ENCODE data around the gene C19orf73.
"Not testable (repeated sequence)": the region's sequence is repeated elsewhere in the genome, so short reads cannot be mapped to it uniquely, and the experiment has no call there.

C19orf73 gene

DNA sequence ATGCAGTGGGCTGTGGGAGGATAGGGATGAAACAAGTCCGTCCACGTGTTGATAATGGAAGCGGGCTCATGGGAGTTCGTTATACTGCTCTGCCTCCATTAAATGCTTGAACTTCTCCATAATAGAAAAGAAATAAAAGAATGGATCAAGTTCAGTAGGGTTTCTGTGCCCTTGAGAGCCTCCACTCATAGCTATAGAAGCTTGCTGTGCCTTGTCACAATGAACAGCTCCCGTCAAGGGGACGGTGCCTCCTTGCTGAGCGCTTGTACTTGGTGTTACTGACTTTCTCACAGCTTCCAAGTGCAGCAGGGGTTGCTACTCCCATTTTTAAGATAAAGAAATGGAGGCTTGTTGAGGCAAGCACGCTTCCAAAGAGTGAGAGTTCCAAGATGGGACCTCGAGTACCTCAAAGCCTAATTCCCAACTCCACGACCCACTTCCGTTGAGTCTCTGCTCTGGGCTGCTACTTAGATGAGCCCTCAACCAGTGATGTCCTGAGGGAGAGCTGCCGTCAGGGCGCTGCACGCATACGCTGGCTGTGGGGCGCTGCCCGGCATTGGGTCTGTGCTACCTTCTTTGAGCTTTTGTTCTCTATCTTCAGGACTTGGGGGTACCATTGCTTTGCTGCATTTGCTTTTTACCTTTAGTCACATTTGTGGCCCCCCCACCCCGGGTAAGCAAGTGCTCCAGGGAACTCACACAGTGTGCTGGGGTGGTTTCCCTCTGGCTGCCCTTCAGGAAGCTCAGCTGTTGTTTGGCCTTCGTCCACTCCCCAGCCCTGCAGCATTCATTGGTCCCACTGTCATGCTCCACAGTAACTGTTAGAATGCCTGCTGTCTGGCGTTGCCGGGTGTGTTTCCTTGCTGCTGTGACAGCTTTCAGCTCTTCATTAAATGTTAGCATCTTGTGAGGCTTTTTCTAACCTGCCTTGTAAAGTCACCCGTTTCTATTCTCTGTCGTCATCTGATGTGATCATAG lies 24.1 kb downstream of the C19orf73 start:
- Histone ChIP-seq H3K9me3 (ENCODE audit: low read length) (no peaks in the 10 kb centered on the region), H3K4me3 (ENCODE audit: low read length) (no peak overlapping the region), H3K36me3 (ENCODE audit: insufficient read depth, low read length) (peaks cover 79% of the 10 kb centered on the region), H3K27me3 (ENCODE audit: insufficient read depth, low read length) (no peaks in the 10 kb centered on the region), H2AFZ (ENCODE audit: low read depth, low read length) (no peak overlapping the region), H3K4me1 (ENCODE audit: insufficient read depth, low read length) (peaks cover 3% of the 10 kb centered on the region)

DNA sequence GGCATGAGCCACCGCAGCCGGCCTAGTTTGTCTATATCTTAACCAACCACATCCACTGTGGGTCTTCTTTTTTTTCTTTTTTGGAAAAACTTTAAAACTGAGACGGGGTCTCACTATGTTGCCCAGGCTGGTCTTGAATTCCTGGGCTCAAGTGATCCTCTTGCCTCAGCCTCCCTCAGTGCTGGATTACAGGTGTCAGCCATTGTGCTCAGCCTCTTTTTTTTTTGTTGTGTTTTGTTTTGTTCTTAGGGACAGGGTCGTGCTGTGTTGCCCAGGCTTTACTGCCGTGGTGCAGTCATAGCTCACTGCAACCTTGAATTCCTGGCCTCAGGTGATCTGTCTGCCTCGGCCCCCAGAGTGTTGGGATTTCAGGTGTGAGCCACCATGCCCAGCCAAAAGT lies 26.3 kb downstream of the C19orf73 start:
- peaks cover 4% of the 10 kb centered on the region for H3K4me1 ChIP-seq (ENCODE audit: insufficient read depth, low read length)
- no peaks in the 10 kb centered on the region for H3K27me3 ChIP-seq (ENCODE audit: insufficient read depth, low read length)
- H3K36me3 ChIP-seq (ENCODE audit: insufficient read depth, low read length) = peaks cover 72% of the 10 kb centered on the region
- no peaks in the 10 kb centered on the region for H3K9me3 ChIP-seq (ENCODE audit: low read length)
- no peak overlapping the region for H2AFZ ChIP-seq (ENCODE audit: low read depth, low read length)
- H3K4me3 ChIP-seq (ENCODE audit: low read length) = no peak overlapping the region

- no peaks in the 10 kb centered on the region for H3K27me3 ChIP-seq (ENCODE audit: insufficient read depth, low read length)
- no peaks in the 10 kb centered on the region for H3K9me3 ChIP-seq (ENCODE audit: low read length)
- H3K36me3 ChIP-seq (ENCODE audit: insufficient read depth, low read length) = peaks cover 74% of the 10 kb centered on the region
- H3K4me3 ChIP-seq (ENCODE audit: low read length) = no peak overlapping the region
- H2AFZ ChIP-seq (ENCODE audit: low read depth, low read length) = no peak overlapping the region
- peaks cover 16% of the 10 kb centered on the region for H3K4me1 ChIP-seq (ENCODE audit: insufficient read depth, low read length)
Measured at GRCh38 chr19:49091391-49092038, 27.4 kb downstream of the C19orf73 start.

DNA sequence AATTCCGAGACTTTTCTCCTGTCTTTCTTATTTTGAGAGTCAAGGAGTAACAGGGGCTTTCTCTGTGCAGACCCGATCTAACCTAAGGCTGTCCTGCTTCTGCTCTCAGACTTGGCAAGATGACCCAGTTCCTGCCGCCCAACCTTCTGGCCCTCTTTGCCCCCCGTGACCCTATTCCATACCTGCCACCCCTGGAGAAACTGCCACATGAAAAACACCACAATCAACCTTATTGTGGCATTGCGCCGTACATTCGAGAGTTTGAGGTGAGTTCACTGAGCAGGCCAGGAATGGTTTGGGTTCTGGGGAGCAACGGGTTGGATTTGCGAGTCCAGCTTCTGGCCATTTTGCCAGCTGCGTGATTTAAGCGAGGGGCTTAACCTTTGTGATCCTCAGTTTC lies 32.6 kb downstream of the C19orf73 start:
- Histone ChIP-seq H3K9me3 (ENCODE audit: low read length) (no peaks in the 10 kb centered on the region), H3K4me3 (ENCODE audit: low read length) (peak overlapping the region; percentile 67), H2AFZ (ENCODE audit: low read depth, low read length) (no peak overlapping the region), H3K36me3 (ENCODE audit: insufficient read depth, low read length) (peaks cover 36% of the 10 kb centered on the region), H3K27me3 (ENCODE audit: insufficient read depth, low read length) (no peaks in the 10 kb centered on the region), H3K4me1 (ENCODE audit: insufficient read depth, low read length) (peaks cover 22% of the 10 kb centered on the region)

DNA sequence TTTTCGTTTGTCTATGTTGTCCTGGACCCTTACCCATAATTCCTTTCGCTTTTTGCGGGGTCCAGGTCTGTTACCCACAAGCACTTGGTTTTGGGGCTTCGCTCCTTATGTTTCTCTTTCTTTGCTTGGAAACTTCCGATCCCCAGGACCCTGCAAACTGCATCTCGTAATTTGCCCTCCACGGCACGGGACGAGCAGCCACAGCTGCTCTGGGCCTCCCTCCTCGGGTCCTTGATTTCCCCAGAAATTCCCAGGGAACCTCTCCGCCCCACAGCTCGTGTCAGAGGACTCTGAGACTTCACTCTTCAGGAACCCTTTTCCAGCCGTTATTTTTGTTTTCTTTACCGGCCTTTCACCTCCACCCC lies 33.1 kb downstream of the C19orf73 start:
- Histone ChIP-seq H3K4me1 (ENCODE audit: insufficient read depth, low read length) (peaks cover 22% of the 10 kb centered on the region), H2AFZ (ENCODE audit: low read depth, low read length) (peak overlapping the region; percentile 13), H3K27me3 (ENCODE audit: insufficient read depth, low read length) (no peaks in the 10 kb centered on the region), H3K36me3 (ENCODE audit: insufficient read depth, low read length) (peaks cover 33% of the 10 kb centered on the region), H3K9me3 (ENCODE audit: low read length) (no peaks in the 10 kb centered on the region), H3K4me3 (ENCODE audit: low read length) (peak overlapping the region; percentile 67)

DNA sequence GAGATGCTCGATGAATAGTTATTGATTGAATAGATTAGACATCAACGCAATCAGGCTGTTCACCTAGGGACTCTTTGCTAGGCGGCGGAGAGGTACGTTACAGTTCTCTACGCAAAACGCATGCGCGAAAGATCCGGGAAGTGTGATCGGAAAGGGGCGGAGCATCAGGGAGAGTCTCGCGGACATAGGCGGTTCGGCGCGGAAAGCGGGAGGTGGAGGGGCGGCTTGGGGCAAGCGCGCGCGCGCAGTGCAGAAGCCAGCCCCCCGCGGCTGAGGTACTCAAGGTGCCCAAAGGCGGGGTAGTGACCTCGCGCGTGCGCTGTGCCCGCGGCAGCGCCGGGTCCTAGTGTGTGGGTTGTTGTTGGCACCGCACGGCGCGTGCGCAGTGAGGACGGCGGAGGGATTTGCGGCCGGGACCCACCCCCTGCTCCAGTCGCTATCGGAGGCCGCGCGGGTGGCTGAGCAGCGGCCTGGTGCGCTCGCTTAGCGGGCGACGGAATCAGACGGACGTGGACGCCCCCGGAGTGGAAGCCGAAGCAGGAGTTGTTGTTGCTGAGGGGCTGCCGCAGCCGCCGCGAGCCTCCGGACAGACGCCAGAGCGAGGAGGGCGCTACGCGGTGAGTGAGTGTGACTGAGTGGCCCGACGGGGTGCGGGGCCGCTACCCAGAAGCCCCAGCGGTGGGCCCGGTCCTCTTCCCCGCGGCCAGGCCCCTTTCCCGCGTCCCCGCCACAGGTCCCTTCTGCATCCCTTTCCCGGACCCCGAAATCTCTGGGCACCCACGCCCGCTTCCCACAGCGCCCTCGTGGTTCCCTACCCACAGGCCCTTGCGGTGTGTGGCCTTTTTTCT lies 33.7 kb downstream of the C19orf73 start, which contains the start of gene SNRNP70:
SNRNP70 (plus strand) TSS at position 432 of the 848 bp plus-strand sequence. CDS start 964 bp downstream, outside the sequence.
- peaks cover 27% of the 10 kb centered on the region for H3K36me3 ChIP-seq (ENCODE audit: insufficient read depth, low read length)
- peak within 1 kb of the TSS; percentile 67 for H3K4me3 ChIP-seq (ENCODE audit: low read length)
- H3K4me1 ChIP-seq (ENCODE audit: insufficient read depth, low read length) = peaks cover 22% of the 10 kb centered on the region
- H3K9me3 ChIP-seq (ENCODE audit: low read length) = no peaks in the 10 kb centered on the region
- no peaks in the 10 kb centered on the region for H3K27me3 ChIP-seq (ENCODE audit: insufficient read depth, low read length)
- H2AFZ ChIP-seq (ENCODE audit: low read depth, low read length) = peak within 1 kb of the TSS; percentile 60

DNA sequence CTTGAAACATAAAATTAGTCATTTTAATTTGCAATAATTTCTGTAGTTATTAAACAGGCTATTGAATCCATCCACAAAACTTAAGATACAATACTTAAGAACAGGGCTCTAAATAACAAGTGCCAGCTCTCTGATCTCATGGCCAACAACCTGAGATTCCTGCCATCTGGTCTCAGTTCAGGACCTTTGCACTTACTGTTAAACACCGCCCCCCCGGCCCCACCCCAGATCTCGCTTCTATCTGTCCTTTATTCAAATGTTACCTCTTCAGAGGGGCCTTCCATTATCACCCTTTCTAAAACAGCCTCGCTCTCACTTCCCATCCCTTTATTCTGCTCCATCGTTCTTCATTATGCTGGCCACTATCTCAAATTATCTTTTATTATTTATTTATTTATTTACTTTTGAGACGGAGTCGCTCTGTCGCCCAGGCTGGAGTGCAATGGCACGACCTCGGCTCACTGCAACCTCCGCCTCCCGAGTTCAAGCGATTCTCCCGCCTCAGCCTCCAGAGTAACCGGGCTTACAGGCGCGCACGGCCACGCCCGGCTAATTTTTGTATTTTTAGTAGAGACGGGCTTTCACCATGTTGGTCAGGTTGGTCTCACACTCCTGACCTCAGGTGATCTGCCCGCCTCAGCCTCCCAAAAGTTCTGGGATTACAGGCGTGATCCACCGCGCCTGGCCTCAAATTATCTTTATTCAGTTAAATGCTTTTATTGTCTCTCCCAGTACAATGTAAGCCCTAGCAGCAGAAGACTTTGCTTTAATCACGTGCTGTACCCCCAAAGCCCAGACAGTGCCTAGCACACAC lies 34.5 kb downstream of the C19orf73 start:
- Histone ChIP-seq H3K36me3 (ENCODE audit: insufficient read depth, low read length) (peaks cover 23% of the 10 kb centered on the region), H2AFZ (ENCODE audit: low read depth, low read length) (peak overlapping the region; percentile 60), H3K27me3 (ENCODE audit: insufficient read depth, low read length) (no peaks in the 10 kb centered on the region), H3K9me3 (ENCODE audit: low read length) (no peaks in the 10 kb centered on the region), H3K4me1 (ENCODE audit: insufficient read depth, low read length) (peaks cover 22% of the 10 kb centered on the region), H3K4me3 (ENCODE audit: low read length) (peak overlapping the region; percentile 67)

DNA sequence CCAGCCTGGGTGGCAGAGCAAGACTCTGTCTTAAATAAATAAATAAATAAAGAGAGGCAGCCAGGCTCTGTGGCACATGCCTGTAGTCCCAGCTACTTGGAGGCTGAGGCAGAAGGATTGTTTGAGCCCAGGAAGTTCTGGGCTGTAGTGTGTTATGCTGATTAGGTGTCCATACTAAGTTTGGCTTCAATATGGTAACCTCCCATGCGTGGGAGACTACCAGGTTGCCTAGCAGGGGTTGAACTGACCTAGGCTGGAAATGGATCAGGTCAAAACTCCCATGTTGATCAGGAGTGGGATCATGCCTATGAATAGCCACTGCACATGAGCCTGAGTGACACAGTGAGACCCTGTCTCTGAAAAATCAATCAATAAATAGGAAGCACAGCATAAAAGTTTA lies 37.7 kb downstream of the C19orf73 start:
- peaks cover 7% of the 10 kb centered on the region for H3K4me1 ChIP-seq (ENCODE audit: insufficient read depth, low read length)
- H3K4me3 ChIP-seq (ENCODE audit: low read length) = no peak overlapping the region
- H3K27me3 ChIP-seq (ENCODE audit: insufficient read depth, low read length) = no peaks in the 10 kb centered on the region
- no peak overlapping the region for H2AFZ ChIP-seq (ENCODE audit: low read depth, low read length)
- no peaks in the 10 kb centered on the region for H3K9me3 ChIP-seq (ENCODE audit: low read length)
- H3K36me3 ChIP-seq (ENCODE audit: insufficient read depth, low read length) = peaks cover 2% of the 10 kb centered on the region

DNA sequence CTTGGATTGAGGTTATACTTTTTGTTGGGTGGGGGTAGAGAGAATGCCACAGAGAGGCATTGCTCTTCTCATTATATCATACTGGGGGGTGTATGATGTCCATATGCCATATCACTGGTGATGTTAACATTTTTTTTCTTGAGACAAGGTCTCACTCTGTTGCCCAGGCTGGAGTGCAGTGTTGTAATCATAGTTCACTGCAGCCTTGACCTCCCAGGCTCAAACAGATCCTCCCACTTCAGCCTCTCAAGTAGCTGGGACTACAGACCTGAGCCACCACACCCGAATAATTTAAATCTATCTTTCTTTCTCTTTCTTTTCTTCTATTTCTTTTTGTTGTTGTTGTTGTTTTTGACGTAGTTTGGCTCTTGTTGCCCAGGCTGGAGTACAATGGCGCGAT lies 38.6 kb downstream of the C19orf73 start:
- Histone ChIP-seq H3K4me3 (ENCODE audit: low read length) (no peak overlapping the region), H3K4me1 (ENCODE audit: insufficient read depth, low read length) (peaks cover 3% of the 10 kb centered on the region), H3K36me3 (ENCODE audit: insufficient read depth, low read length) (no peaks in the 10 kb centered on the region), H3K27me3 (ENCODE audit: insufficient read depth, low read length) (no peaks in the 10 kb centered on the region), H2AFZ (ENCODE audit: low read depth, low read length) (no peak overlapping the region), H3K9me3 (ENCODE audit: low read length) (no peaks in the 10 kb centered on the region)

DNA sequence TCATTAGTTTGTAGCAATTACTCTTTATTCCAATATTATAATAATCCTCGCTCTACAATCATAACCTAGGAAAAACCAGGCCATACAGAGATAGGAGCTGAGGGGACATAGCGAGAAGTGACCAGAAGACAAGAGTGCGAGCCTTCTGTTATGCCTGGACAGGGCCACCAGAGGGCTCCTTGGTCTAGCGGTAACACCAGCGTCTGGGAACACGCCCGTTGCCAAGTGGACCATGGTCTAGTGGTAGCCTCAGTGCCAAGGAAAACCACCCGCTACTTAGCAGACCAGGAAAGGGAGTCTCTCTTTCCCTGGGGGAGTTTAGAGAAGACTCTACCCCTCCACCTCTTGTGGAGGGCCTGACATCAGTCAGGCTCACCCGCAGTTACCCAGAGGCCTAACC lies 44.1 kb downstream of the C19orf73 start:
- Histone ChIP-seq H3K27me3 (ENCODE audit: insufficient read depth, low read length) (peaks cover 43% of the 10 kb centered on the region), H3K9me3 (ENCODE audit: low read length) (peaks cover 12% of the 10 kb centered on the region)
- H3K4me3 ChIP-seq (ENCODE audit: low read length); H2AFZ ChIP-seq (ENCODE audit: low read depth, low read length); H3K36me3 ChIP-seq (ENCODE audit: insufficient read depth, low read length); H3K4me1 ChIP-seq (ENCODE audit: insufficient read depth, low read length): not testable (repeated sequence)

DNA sequence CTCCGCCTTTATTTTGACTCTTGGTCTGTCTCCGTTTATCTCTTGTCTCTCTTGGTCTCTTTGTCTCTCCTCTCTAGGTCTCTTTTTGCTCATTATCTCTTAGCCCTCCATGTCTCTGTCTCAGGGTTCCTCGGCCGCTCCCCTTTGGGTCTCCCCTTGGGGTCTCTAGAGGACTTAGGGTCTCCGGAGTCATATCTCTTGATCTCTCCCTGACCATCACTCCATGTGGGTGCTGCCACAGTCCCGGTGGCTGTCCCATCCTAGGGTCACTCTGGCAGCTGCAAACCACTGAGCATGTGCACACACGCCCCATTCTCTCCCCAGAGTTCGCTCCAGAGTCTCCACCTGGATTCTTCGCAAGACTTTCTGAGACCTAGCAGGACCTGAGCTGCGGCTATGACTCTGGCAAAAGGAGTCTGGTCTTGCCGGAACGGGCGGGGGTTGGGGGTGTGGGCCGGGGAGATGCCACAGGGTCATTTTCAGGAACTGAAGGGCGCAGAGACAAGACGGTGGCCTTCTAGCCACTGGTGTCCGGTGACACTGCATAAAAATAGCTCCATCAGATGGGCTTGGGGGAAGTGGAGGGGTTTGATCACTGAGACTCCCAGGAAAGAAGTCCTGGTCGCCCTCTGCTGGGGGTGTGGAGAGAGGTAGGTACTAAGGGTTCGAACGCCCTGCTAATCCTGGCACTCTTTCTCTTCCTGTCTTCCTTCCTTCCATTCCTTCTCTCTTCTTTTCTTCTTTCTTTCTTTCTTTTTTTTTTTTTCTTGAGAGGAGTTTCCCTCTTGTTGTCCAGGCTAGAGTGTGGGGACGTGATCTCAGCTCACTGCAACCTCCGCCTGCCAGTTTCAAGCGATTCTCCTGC lies 45.2 kb downstream of the C19orf73 start:
- Histone ChIP-seq H3K4me1 (ENCODE audit: insufficient read depth, low read length) (no peaks in the 10 kb centered on the region), H3K4me3 (ENCODE audit: low read length) (no peak overlapping the region), H3K9me3 (ENCODE audit: low read length) (peaks cover 19% of the 10 kb centered on the region), H3K36me3 (ENCODE audit: insufficient read depth, low read length) (no peaks in the 10 kb centered on the region), H2AFZ (ENCODE audit: low read depth, low read length) (no peak overlapping the region), H3K27me3 (ENCODE audit: insufficient read depth, low read length) (peaks cover 48% of the 10 kb centered on the region)
